Natural killer cell (primary cell): Measurements from ENCODE around the gene MARK2. TPM values are rescaled to one million over a fixed set of nuclear protein-coding genes. Genes with fewer than 3 reads are reported as not detected.
A peak's percentile ranks its signal among the peaks of the same experiment; 100 is the strongest.

Experiments used
- ATAC-seq, 3 donors: fragments of 150-1000 bp in 2 of 3; fragments of 200-7000 bp in 1 of 3; cut with Tn5 transposase; 1 replicate in 1 of 3; 2 replicates in 2 of 3; pipeline ENCODE4 v1.10.0; 2021; ENCODE audit warnings: mild to moderate bottlenecking in 2 of 3, moderate library complexity in 2 of 3
- DNase-seq, 2 donors: peaks; one replicate each; pipeline versions ENCODE4 v3.0.0 to v3.0.0-alpha.2; 2013 to 2021; ENCODE audit warnings: mixed read lengths in 1 of 2
- H3K27ac ChIP-seq: one replicate; pipeline ENCODE4 v1.5.1; 2013; ENCODE audit warnings: mild to moderate bottlenecking, low read length
- H3K27me3 ChIP-seq: one replicate; pipeline ENCODE4 v1.6.1; 2013; ENCODE audit warnings: low read length; ENCODE audit not compliant: control insufficient read depth, insufficient read depth
- H3K36me3 ChIP-seq: one replicate; pipeline ENCODE4 v1.6.1; 2013; ENCODE audit warnings: low read length; ENCODE audit not compliant: control insufficient read depth, insufficient read depth
- H3K4me1 ChIP-seq: one replicate; pipeline ENCODE4 v1.6.1; 2013; ENCODE audit warnings: low read length; ENCODE audit not compliant: control insufficient read depth, insufficient read depth
- H3K4me3 ChIP-seq: one replicate; pipeline ENCODE4 v1.5.1; 2013; ENCODE audit warnings: low read length
- H3K9me3 ChIP-seq: one replicate; pipeline ENCODE4 v1.6.1; 2013; ENCODE audit warnings: low read length; ENCODE audit not compliant: control insufficient read depth, insufficient read depth
- H3K27ac Mint-ChIP-seq, 2 donors: one replicate each; pipeline ENCODE4 v1.8.0; 2022; ENCODE audit warnings: mild to moderate bottlenecking in 2 of 2, mixed read lengths in 2 of 2, moderate library complexity in 1 of 2
- H3K27me3 Mint-ChIP-seq, 2 donors: one replicate each; pipeline ENCODE4 v1.8.0; 2022; ENCODE audit warnings: low read depth in 2 of 2, mixed read lengths in 2 of 2
- H3K36me3 Mint-ChIP-seq: one replicate; pipeline ENCODE4 v1.8.0; 2022; ENCODE audit warnings: mixed read lengths
- H3K4me1 Mint-ChIP-seq, 2 donors: one replicate each; pipeline ENCODE4 v1.8.0; 2022; ENCODE audit warnings: mixed read lengths in 2 of 2
- H3K4me3 Mint-ChIP-seq: one replicate; pipeline ENCODE4 v1.8.0; 2022; ENCODE audit warnings: mild to moderate bottlenecking, moderate library complexity, mixed read lengths
- H3K9me3 Mint-ChIP-seq, 2 donors: one replicate each; pipeline ENCODE4 v1.8.0; 2022; ENCODE audit warnings: mixed read lengths in 2 of 2
- CTCF ChIP-seq: fragments of 200-600 bp; IDR thresholded peaks from one replicate; pipeline ENCODE4 v1.8.0; 2022; ENCODE audit warnings: antibody characterized with exemption
- WGBS: methylation state at CpG from one replicate; pipeline ENCODE4 v1.1.7; 2013; ENCODE audit warnings: missing lambda C conversion rate; ENCODE audit not compliant: insufficient coverage; 5-methylcytosine and 5-hydroxymethylcytosine counted together
- intact Hi-C: fragments of 100-400 bp; cut with micrococcal nuclease; formaldehyde crosslinking; loops from one replicate; pipeline ENCODE4 v1.14.2; 2022
- total RNA-seq, 4 donors: library from RNA; stranded (reverse); fragments of 120-200 nt in 1 of 4; gene quantifications; one replicate each; pipeline versions ENCODE4 v1.2.3 to v1.2.4, GENCODE V29; 2013 to 2022

MARK2 gene
- total RNA-seq, 3 donors from 2014 or later (not counting 1 experiment from before 2014, with no cell fraction given), result 63.8 to 88.4 (median 80.2) TPM

GRCh38 chr11:63889344-63889743 is 50.4 kb downstream of the MARK2 start:
- no peaks in the 10 kb centered on the region for H3K36me3 Mint-ChIP-seq
- no peak overlapping the region for H3K4me3 ChIP-seq

GRCh38 chr11:63890368-63890767 is 51.5 kb downstream of the MARK2 start:
- H3K27me3 ChIP-seq, result no peaks in the 10 kb centered on the region
- ATAC-seq, result no peak
- intact Hi-C loops, result no loop called here
- no peaks in the 10 kb centered on the region for H3K27me3 Mint-ChIP-seq
- no peak overlapping the region for H3K27ac ChIP-seq
- H3K9me3 ChIP-seq, result no peaks in the 10 kb centered on the region
- 89% methylated on average over 7 of the region's 7 CpGs for WGBS
- H3K9me3 Mint-ChIP-seq, result no peaks in the 10 kb centered on the region
- peak overlapping the region; percentile 93 for H3K4me3 Mint-ChIP-seq
- H3K27ac Mint-ChIP-seq, result peak overlapping the region; percentile 94
- no peak for DNase-seq
- no peaks in the 10 kb centered on the region for H3K36me3 Mint-ChIP-seq
- H3K36me3 ChIP-seq, result peaks cover 7% of the 10 kb centered on the region
- peaks cover 70 to 79% of the 10 kb centered on the region in 2 donors for H3K4me1 Mint-ChIP-seq
- peaks cover 59% of the 10 kb centered on the region for H3K4me1 ChIP-seq
- no peak for TF ChIP-seq CTCF
- H3K4me3 ChIP-seq, result no peak overlapping the region

More at GRCh38 chr11:63889344-63889743, 50.4 kb downstream of the MARK2 start:
- no peaks in the 10 kb centered on the region for H3K9me3 Mint-ChIP-seq
- intact Hi-C loops, result loop anchor here (2.0 to 5.0 kb wide), 3 partner anchors 17 to 52 kb away; partner anchors contain the start of genes MARK2 and NAA40
- no peaks in the 10 kb centered on the region for H3K27me3 ChIP-seq
- H3K27ac ChIP-seq, result peak overlapping the region; percentile 90
- H3K9me3 ChIP-seq, result no peaks in the 10 kb centered on the region
- ATAC-seq (no peak), DNase-seq (no peak)
- peak overlapping the region; percentile 94 for H3K27ac Mint-ChIP-seq
- peak overlapping the region; percentile 93 for H3K4me3 Mint-ChIP-seq
- no peaks in the 10 kb centered on the region for H3K27me3 Mint-ChIP-seq
- peaks cover 64% of the 10 kb centered on the region for H3K4me1 ChIP-seq
- peaks cover 70 to 77% of the 10 kb centered on the region in 2 donors for H3K4me1 Mint-ChIP-seq
- 92% methylated on average over 6 of the region's 6 CpGs for WGBS
- TF ChIP-seq CTCF, result no peak
- peaks cover 4% of the 10 kb centered on the region for H3K36me3 ChIP-seq

GRCh38 chr11:63892228-63892627 is 53.3 kb downstream of the MARK2 start:
- WGBS, result 17% methylated on average over 2 of the region's 3 CpGs
- DNase-seq, result peak in 1 of 2 donors; percentile 35
- Mint-ChIP-seq H3K36me3 (peaks cover 7% of the 10 kb centered on the region), H3K9me3 (no peaks in the 10 kb centered on the region), H3K27me3 (no peaks in the 10 kb centered on the region), H3K27ac (peak overlapping the region; percentile 94), H3K4me3 (no peak overlapping the region), H3K4me1 (peaks cover 75 to 86% of the 10 kb centered on the region in 2 donors)
- Histone ChIP-seq H3K4me1 (peaks cover 56% of the 10 kb centered on the region), H3K27me3 (no peaks in the 10 kb centered on the region), H3K36me3 (peaks cover 23% of the 10 kb centered on the region), H3K27ac (no peak overlapping the region), H3K9me3 (no peaks in the 10 kb centered on the region), H3K4me3 (no peak overlapping the region)
- TF ChIP-seq CTCF, result no peak
- ATAC-seq, result no peak
- intact Hi-C loops, result no loop called here

GRCh38 chr11:63893355-63893754 is 54.4 kb downstream of the MARK2 start:
- no peak for ATAC-seq
- H3K36me3 ChIP-seq, result peaks cover 35% of the 10 kb centered on the region
- intact Hi-C loops, result no loop called here
- H3K27ac ChIP-seq, result no peak overlapping the region
- no peak for TF ChIP-seq CTCF
- H3K9me3 ChIP-seq, result no peaks in the 10 kb centered on the region
- no peak overlapping the region for H3K4me3 ChIP-seq
- Mint-ChIP-seq H3K4me3 (no peak overlapping the region), H3K27me3 (no peaks in the 10 kb centered on the region), H3K27ac (peak overlapping the region; percentile 15 to 52), H3K4me1 (peaks cover 64 to 79% of the 10 kb centered on the region in 2 donors), H3K9me3 (no peaks in the 10 kb centered on the region), H3K36me3 (peaks cover 7% of the 10 kb centered on the region)
- peaks cover 45% of the 10 kb centered on the region for H3K4me1 ChIP-seq
- DNase-seq, result no peak
- 99% methylated on average over 6 of the region's 6 CpGs for WGBS
- H3K27me3 ChIP-seq, result no peaks in the 10 kb centered on the region
